Measurements from ENCODE around the gene ANK2. TPM values are rescaled to one million over a fixed set of nuclear protein-coding genes. Genes with fewer than 3 reads are reported as not detected.
A peak's percentile ranks its signal among the peaks of the same experiment; 100 is the strongest.

Gene ANK2
- total RNA-seq, 2 donors from 2014 or later: 0.87 to 1.1 TPM

DNA sequence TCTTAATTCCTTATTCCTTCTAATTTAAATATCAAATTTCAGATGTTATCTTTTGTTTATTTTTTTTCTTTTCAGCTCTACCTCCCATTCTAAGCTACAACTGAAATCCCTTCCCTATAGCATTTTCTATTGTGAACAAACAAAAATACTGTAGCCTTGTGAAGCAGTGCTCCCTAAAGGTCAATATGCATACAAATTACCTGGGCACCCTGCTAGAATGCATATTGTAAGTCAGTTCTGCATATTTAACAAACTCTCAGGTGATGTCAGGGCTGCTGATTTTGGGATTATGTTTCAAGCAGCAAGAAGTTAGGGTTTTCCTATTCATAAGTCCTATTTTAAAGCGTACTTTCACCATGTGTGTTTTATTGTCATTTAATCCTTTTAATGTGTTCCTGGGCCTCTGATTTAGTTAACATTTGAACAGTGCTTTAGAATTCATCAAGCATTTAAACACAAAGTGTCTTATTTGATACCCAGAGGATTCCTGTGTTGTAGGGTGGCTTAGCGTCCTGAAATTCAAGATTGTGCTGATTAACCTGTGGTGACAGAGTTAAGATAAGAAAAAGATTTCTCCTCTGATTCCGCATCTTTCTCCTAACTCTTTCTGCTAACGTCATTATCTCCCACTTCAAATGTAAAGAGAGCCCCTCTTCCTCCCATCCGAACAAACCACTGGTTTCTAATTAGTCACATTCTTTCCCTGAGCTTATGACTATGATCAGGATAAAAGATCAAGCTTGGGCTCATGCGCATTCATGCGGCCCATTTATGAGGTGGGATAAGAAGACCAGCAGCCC lies 221.3 kb downstream of the ANK2 start:
- peaks cover 9% of the 10 kb centered on the region for H3K27me3 Mint-ChIP-seq
- no peak overlapping the region for H3K4me3 Mint-ChIP-seq
- ATAC-seq (replicated peaks): no peak
- no peaks in the 10 kb centered on the region for H3K4me1 Mint-ChIP-seq
- H3K9me3 Mint-ChIP-seq: no peaks in the 10 kb centered on the region
- no peaks in the 10 kb centered on the region for H3K36me3 Mint-ChIP-seq (ENCODE audit: low read depth)
- no peak overlapping the region for H3K27ac Mint-ChIP-seq

DNA sequence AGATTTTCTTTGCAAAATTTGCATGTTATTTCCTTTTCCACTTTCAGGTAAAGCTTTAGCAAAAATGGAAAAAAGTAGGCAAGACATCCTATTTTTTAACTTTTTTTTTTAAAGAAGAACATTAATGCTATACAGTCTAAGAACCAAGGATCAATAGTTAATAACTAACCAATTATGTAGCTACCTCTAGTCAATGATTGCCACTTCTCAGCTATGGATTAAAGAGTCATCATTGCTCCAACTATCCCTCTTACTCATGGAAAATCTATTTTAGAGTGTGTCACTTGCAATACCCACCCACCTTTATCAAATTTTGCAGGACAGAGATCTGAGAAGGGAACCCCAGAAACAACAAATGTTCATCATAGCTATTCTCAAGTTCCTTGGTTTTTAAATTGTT lies 223.1 kb downstream of the ANK2 start:
- no peaks in the 10 kb centered on the region for H3K36me3 Mint-ChIP-seq (ENCODE audit: low read depth)
- ATAC-seq (replicated peaks): no peak
- no peaks in the 10 kb centered on the region for H3K9me3 Mint-ChIP-seq
- peaks cover 9% of the 10 kb centered on the region for H3K27me3 Mint-ChIP-seq
- H3K4me3 Mint-ChIP-seq: no peak overlapping the region
- no peak overlapping the region for H3K27ac Mint-ChIP-seq
- no peaks in the 10 kb centered on the region for H3K4me1 Mint-ChIP-seq

DNA sequence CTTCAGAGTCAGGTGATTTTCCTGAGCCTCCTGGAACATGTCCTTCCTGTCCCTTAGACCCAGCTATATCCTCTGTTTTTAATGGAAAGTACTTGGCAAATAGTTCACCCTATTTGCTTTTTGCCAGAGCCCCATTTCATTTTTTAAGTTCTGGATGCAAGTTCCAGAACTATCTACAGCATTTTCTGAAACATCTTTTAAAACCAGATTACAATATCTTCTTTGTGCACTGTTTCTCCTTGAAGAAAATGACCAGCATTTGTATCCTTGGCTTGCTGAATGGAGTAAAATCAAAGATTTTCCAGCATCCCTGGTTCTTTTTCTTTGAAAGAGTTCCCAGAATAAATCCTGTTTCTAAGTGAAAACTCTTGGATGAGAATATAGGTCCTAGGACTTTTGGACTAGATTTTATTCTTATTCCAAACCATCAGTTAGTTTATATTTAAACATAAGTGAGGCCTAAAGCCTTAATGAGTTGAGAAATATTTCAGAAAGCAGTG lies 224.3 kb downstream of the ANK2 start:
- Mint-ChIP-seq H3K27me3 (peaks cover 11% of the 10 kb centered on the region), H3K9me3 (no peaks in the 10 kb centered on the region), H3K4me3 (no peak overlapping the region), H3K27ac (no peak overlapping the region), H3K4me1 (no peaks in the 10 kb centered on the region), H3K36me3 (ENCODE audit: low read depth) (no peaks in the 10 kb centered on the region)
- no peak for ATAC-seq (replicated peaks)

DNA sequence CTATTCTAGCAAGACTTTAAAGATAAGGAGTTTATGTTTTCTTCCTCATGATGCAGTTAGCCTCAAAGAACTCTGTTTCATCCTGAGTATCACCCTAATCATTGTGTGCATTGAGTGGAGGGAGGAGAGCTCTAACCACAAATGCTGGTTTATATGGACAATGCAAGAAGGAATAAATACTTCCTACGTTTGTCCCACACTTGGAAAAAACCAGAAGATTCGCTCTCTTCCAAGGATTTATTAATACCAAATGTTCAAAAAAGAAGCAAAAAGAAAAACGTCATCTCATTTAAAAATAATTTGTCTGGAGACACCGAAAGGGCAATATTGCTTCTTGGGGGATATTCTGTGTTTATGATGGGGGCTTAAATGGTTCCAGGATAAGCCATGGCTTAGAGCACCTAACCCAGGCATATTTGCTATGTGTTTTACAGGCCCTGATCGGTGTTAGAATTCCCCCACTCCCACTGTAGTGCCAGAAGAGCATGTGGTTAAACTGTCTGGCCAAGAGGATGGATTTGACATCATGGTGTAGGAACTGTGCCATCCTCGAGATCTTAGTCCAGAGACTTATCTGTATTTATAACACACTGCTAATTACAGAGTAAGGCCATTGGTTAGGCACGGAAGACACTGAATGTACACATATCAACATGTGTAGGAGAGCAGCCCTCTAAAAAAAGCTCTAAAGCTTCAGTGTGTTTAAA lies 227.2 kb downstream of the ANK2 start:
- H3K36me3 Mint-ChIP-seq (ENCODE audit: low read depth): no peaks in the 10 kb centered on the region
- no peaks in the 10 kb centered on the region for H3K9me3 Mint-ChIP-seq
- ATAC-seq (replicated peaks): no peak
- H3K4me3 Mint-ChIP-seq: no peak overlapping the region
- H3K4me1 Mint-ChIP-seq: no peaks in the 10 kb centered on the region
- H3K27me3 Mint-ChIP-seq: peaks cover 3% of the 10 kb centered on the region
- no peak overlapping the region for H3K27ac Mint-ChIP-seq

DNA sequence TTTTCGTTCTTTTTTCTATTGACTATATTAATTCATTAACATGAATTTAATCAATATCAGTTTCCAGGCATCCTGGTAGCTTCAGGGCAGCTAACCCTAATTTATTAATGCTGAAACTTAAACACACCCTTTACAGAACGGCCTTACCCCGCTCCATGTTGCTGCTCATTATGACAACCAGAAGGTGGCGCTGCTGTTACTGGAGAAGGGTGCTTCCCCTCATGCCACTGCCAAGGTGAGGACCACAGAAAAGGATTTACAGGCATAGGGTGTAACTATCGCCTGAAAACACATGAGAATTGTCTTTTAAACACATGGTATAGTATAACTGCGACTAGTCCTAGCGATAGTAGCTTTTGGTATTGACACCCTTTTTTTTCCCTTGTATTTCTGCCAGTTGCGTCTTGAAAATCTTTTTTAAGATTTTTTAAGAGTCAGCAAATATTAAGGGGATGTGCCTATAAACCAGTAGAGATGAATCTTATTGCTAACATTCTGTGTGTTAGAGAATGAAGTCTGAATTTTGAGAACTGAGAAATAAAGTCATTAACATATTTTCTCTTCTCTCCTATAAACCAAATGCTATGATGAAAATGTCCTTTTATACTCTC lies 229.0 kb downstream of the ANK2 start:
- ATAC-seq (replicated peaks): peak; percentile 90
- Mint-ChIP-seq H3K9me3 (no peaks in the 10 kb centered on the region), H3K36me3 (ENCODE audit: low read depth) (no peaks in the 10 kb centered on the region), H3K27ac (no peak overlapping the region), H3K4me1 (no peaks in the 10 kb centered on the region), H3K4me3 (no peak overlapping the region), H3K27me3 (peaks cover 3% of the 10 kb centered on the region)

DNA sequence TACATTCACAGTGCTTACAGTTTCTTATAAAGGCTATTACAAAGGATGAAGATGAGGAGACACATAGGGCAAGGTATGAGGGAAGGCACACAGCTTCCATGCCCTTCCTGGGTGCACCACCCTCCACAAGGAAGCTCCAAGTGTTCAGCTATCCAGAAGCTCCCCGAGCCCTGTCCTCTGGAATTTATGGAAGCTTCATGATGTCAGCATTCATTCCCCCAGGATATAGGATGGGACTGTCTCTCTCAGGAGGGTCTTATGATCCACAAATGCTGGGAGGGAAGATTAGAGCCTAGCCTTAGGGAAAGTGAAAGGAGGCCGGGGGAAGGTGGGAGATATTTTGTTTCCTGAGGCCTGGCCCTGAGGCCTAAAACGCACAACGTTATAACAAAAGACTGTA lies 236.0 kb downstream of the ANK2 start:
- ATAC-seq (replicated peaks): no peak
- H3K4me3 Mint-ChIP-seq: no peak overlapping the region
- H3K36me3 Mint-ChIP-seq (ENCODE audit: low read depth): no peaks in the 10 kb centered on the region
- H3K4me1 Mint-ChIP-seq: no peaks in the 10 kb centered on the region
- no peak overlapping the region for H3K27ac Mint-ChIP-seq
- H3K27me3 Mint-ChIP-seq: no peaks in the 10 kb centered on the region
- no peaks in the 10 kb centered on the region for H3K9me3 Mint-ChIP-seq

DNA sequence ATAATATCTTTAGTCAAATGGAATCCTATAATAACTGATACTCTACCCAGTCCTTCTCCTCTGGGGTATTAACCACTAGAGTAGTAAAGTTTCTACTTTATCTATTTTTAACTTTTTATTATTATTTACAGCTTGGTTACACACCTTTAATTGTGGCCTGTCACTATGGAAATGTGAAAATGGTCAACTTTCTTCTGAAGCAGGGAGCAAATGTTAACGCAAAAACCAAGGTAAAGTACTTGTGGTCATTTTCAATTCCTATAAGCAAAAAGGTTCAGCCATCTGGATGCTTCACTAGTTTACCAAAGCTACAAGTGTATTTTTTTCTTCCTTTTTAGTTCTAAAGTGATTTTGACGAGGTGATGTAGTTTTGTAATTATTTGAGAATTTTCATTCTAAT lies 238.8 kb downstream of the ANK2 start:
- no peaks in the 10 kb centered on the region for H3K9me3 Mint-ChIP-seq
- H3K27me3 Mint-ChIP-seq: peaks cover 2% of the 10 kb centered on the region
- H3K27ac Mint-ChIP-seq: no peak overlapping the region
- no peak for ATAC-seq (replicated peaks)
- no peaks in the 10 kb centered on the region for H3K36me3 Mint-ChIP-seq (ENCODE audit: low read depth)
- H3K4me3 Mint-ChIP-seq: no peak overlapping the region
- H3K4me1 Mint-ChIP-seq: no peaks in the 10 kb centered on the region

DNA sequence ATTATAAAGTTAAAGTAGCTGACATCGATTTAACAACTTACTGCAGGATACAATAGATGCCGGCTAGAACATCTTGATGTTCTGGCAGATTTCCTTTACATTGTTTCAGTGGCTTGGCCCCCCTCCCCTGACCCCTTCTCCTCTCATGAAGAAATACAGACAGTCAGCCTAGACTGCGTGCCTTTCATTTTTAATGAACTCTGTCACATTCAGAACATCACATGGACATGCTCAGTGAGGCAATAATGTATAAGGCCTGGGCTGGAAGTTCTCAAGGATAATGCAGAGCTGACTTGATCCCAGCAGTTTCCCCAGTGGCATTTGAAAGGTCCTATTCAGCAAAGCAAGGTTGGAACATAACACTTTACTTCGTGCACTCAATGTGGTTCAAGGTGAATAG lies 239.2 kb downstream of the ANK2 start:
- H3K4me1 Mint-ChIP-seq: no peaks in the 10 kb centered on the region
- no peaks in the 10 kb centered on the region for H3K9me3 Mint-ChIP-seq
- ATAC-seq (replicated peaks): no peak
- H3K27ac Mint-ChIP-seq: no peak overlapping the region
- H3K4me3 Mint-ChIP-seq: no peak overlapping the region
- no peaks in the 10 kb centered on the region for H3K36me3 Mint-ChIP-seq (ENCODE audit: low read depth)
- peaks cover 3% of the 10 kb centered on the region for H3K27me3 Mint-ChIP-seq

DNA sequence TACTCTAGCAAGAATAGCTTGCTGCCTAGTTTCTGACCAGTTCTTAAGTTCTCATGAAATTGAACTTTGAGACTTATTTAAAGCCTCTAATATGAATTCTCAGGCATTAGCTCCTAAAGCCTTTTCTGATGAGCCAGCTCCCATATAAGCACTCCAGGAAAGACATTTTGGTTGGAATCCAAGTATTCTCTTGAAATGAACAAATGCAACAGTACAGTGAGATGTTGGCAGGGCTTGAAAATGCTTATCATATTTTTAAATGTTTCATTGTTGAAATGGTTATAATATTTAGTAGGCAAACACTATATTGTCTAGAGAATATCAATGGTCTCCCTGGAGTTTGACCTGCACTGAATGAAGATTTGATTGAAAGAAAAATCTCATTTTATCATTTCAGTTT lies 240.3 kb downstream of the ANK2 start:
- Mint-ChIP-seq H3K9me3 (no peaks in the 10 kb centered on the region), H3K4me1 (no peaks in the 10 kb centered on the region), H3K27me3 (peaks cover 7% of the 10 kb centered on the region), H3K27ac (no peak overlapping the region), H3K4me3 (no peak overlapping the region), H3K36me3 (ENCODE audit: low read depth) (no peaks in the 10 kb centered on the region)
- ATAC-seq (replicated peaks): no peak

DNA sequence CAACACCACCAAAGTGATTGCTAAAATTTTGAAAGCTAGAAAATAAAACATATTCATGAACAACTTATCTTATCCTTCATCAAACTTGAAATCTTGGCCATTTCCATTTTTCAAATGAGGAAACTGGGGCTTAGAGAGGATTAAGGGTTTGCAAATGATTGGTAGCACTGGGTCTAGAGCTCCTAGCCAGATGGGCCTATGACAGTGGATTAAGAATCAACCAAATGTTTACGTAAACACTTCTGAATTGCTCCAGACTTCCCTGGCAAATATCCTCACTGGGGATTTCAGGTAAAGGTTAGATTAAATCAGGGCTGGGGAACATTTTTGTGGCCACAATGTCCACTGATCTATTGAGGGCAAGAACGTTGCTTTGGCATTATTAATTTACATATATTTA lies 241.2 kb downstream of the ANK2 start:
- H3K4me1 Mint-ChIP-seq: no peaks in the 10 kb centered on the region
- H3K36me3 Mint-ChIP-seq (ENCODE audit: low read depth): no peaks in the 10 kb centered on the region
- peaks cover 9% of the 10 kb centered on the region for H3K27me3 Mint-ChIP-seq
- no peaks in the 10 kb centered on the region for H3K9me3 Mint-ChIP-seq
- ATAC-seq (replicated peaks): no peak
- H3K4me3 Mint-ChIP-seq: no peak overlapping the region
- no peak overlapping the region for H3K27ac Mint-ChIP-seq

DNA sequence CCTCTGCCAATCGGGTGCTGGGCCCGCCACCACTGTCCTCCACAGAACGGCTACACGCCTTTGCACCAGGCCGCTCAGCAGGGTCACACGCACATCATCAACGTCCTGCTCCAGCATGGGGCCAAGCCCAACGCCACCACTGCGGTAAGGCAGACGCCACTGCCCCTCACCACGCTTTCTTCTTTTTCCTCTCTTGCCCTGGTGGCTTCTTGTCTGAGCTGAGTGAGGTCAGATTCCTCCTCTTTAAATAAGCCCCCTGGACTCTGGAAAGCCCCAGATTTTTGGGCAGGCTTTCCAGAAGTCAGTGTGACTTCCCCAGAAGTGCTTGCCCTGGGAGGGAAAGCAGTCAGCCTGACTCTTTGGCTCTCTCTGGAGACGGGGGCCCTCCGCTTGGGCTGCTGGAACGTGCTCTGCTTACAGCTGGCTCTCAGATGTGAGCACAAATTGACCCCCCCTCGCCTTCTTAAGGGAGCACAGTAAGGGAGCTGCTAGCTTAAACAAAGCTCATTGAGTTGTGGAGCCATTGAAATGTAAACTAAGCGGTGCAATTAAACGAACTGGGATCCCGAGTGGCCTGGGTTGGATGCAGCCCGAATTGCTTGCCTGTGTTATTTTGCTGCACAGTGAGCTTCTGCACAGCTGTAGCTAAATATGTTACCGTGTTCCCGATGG lies 243.1 kb downstream of the ANK2 start:
- peaks cover 11% of the 10 kb centered on the region for H3K27me3 Mint-ChIP-seq
- no peak overlapping the region for H3K4me3 Mint-ChIP-seq
- no peaks in the 10 kb centered on the region for H3K4me1 Mint-ChIP-seq
- no peak overlapping the region for H3K27ac Mint-ChIP-seq
- ATAC-seq (replicated peaks): no peak
- no peaks in the 10 kb centered on the region for H3K9me3 Mint-ChIP-seq
- no peaks in the 10 kb centered on the region for H3K36me3 Mint-ChIP-seq (ENCODE audit: low read depth)

DNA sequence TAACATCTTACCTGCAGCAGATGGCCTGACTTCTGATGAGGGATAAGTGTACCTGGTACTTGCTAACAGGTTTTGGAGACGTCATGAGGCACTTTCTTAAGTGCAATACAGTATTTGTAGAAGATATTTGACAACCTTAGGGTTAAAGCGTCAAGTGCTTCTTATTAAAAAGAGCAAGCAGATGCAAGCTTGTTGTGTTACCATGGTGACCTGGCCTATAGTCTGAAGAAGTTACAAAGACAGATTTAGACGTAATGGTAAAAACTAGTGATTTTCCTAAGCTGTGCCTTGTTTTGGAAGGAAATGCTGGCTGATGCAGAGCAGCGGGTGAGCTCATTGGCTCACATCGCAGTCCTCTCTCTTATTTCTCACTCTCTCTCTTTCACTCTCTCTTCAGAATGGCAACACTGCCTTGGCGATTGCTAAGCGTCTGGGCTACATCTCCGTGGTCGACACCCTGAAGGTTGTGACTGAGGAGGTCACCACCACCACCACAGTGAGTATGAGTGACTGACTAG lies 243.6 kb downstream of the ANK2 start:
- H3K4me3 Mint-ChIP-seq: no peak overlapping the region
- H3K36me3 Mint-ChIP-seq (ENCODE audit: low read depth): no peaks in the 10 kb centered on the region
- H3K9me3 Mint-ChIP-seq: no peaks in the 10 kb centered on the region
- H3K4me1 Mint-ChIP-seq: no peaks in the 10 kb centered on the region
- H3K27ac Mint-ChIP-seq: no peak overlapping the region
- peaks cover 11% of the 10 kb centered on the region for H3K27me3 Mint-ChIP-seq
- no peak for ATAC-seq (replicated peaks)

DNA sequence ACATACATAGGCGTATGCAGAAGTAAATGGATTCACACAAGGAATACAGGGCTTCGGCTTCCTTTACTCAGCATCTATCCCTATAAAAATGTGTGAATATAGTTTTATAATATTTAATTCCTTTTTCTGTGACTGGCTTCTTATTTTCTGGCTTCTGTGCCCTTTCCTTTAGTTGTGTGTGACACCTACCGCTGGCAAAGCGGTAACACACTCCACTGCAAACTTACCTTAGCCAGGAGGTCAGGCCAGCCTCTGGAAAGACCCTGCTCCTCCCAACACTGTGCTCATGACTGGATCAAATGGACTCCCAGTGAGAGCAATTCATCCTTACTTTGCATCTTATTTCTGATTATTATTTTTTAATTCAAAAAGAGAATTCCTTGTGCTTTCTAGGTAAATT lies 244.2 kb downstream of the ANK2 start:
- H3K27ac Mint-ChIP-seq: no peak overlapping the region
- no peak for ATAC-seq (replicated peaks)
- no peaks in the 10 kb centered on the region for H3K9me3 Mint-ChIP-seq
- no peaks in the 10 kb centered on the region for H3K36me3 Mint-ChIP-seq (ENCODE audit: low read depth)
- no peaks in the 10 kb centered on the region for H3K4me1 Mint-ChIP-seq
- H3K27me3 Mint-ChIP-seq: peaks cover 11% of the 10 kb centered on the region
- no peak overlapping the region for H3K4me3 Mint-ChIP-seq

DNA sequence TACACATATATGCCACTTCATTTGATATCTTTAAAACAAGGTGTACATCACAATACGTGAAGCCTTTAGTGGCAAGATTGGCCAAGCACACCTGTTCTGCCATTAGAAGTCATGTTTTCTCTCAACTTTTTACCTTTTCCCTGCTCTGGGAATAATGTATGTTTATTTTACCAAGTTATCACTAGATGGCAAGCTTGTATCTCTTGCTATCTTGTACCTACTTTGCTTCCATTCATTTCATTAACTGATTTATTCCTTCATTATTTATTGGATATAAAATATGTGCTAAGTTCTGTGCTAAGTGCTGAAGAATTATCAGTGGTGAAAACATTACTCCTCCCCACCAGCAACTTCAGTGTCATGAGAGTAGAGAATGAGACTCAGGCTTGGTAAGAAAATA lies 245.5 kb downstream of the ANK2 start:
- no peak for ATAC-seq (replicated peaks)
- H3K4me1 Mint-ChIP-seq: no peaks in the 10 kb centered on the region
- no peaks in the 10 kb centered on the region for H3K9me3 Mint-ChIP-seq
- H3K4me3 Mint-ChIP-seq: no peak overlapping the region
- no peak overlapping the region for H3K27ac Mint-ChIP-seq
- no peaks in the 10 kb centered on the region for H3K36me3 Mint-ChIP-seq (ENCODE audit: low read depth)
- peaks cover 11% of the 10 kb centered on the region for H3K27me3 Mint-ChIP-seq

Measured in activated T-helper 17 cell treated with anti-CD3 and anti-CD28 coated beads, Interleukin-2, amount 50 U/mL, for 72 hours (primary cell).